ENCODE measurements around the gene DAB2IP. TPM values are rescaled to one million over a fixed set of nuclear protein-coding genes. Genes with fewer than 3 reads are reported as not detected.

DAB2IP gene
- total RNA-seq, 2 donors from 2014 or later: not detected

- Mint-ChIP-seq H3K4me1 (no peaks in the 10 kb centered on the region), H3K27ac (no peak overlapping the region), H3K36me3 (ENCODE audit: low read depth) (no peaks in the 10 kb centered on the region), H3K27me3 (peaks cover 42% of the 10 kb centered on the region), H3K4me3 (no peak overlapping the region)
- H3K9me3 ChIP-seq (ENCODE audit: control insufficient read depth, low read length, poor library complexity, severe bottlenecking): no peaks in the 10 kb centered on the region
- DNase-seq (no peak), ATAC-seq (no peak)
These were observed 65.9 kb downstream of the DAB2IP start for GRCh38 chr9:121717141-121717991.

- Mint-ChIP-seq H3K27me3 (peaks cover 44% of the 10 kb centered on the region), H3K27ac (no peak overlapping the region), H3K4me3 (no peak overlapping the region), H3K36me3 (ENCODE audit: low read depth) (no peaks in the 10 kb centered on the region), H3K4me1 (no peaks in the 10 kb centered on the region)
- no peaks in the 10 kb centered on the region for H3K9me3 ChIP-seq (ENCODE audit: control insufficient read depth, low read length, poor library complexity, severe bottlenecking)
- no peak for DNase-seq
- ATAC-seq: no peak
These were observed 66.7 kb downstream of the DAB2IP start for GRCh38 chr9:121718084-121718483.

DNA sequence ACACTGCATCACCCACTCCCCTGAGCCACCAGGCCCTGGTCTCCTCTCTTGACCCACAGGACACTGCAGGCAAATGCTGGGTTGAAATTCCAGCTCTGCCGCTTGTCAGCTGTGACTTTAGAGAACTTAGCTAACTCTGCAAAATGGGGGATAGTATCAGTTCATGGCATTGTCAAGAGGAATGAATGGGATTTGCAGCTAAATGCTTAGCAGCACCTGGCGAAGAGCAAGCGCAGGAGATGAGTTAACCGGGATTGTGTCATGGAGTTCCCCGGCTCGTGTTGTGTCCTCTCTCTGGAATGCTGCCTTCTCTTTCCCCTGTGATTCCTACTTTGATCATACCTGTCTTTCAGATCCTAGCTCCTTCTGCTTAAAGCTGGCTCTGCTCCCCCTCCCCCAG lies 67.1 kb downstream of the DAB2IP start:
- Mint-ChIP-seq H3K4me3 (no peak overlapping the region), H3K27me3 (peaks cover 46% of the 10 kb centered on the region), H3K36me3 (ENCODE audit: low read depth) (no peaks in the 10 kb centered on the region), H3K27ac (no peak overlapping the region), H3K4me1 (no peaks in the 10 kb centered on the region)
- H3K9me3 ChIP-seq (ENCODE audit: control insufficient read depth, low read length, poor library complexity, severe bottlenecking): no peaks in the 10 kb centered on the region
- no peak for DNase-seq
- ATAC-seq: no peak

- no peak for DNase-seq
- H3K4me3 Mint-ChIP-seq: no peak overlapping the region
- no peak overlapping the region for H3K27ac Mint-ChIP-seq
- peaks cover 55% of the 10 kb centered on the region for H3K27me3 Mint-ChIP-seq
- no peaks in the 10 kb centered on the region for H3K36me3 Mint-ChIP-seq (ENCODE audit: low read depth)
- peaks cover 2% of the 10 kb centered on the region for H3K4me1 Mint-ChIP-seq
- H3K9me3 ChIP-seq (ENCODE audit: control insufficient read depth, low read length, poor library complexity, severe bottlenecking): no peaks in the 10 kb centered on the region
- ATAC-seq: no peak
These were observed 69.0 kb downstream of the DAB2IP start for GRCh38 chr9:121720311-121721057.

DNA sequence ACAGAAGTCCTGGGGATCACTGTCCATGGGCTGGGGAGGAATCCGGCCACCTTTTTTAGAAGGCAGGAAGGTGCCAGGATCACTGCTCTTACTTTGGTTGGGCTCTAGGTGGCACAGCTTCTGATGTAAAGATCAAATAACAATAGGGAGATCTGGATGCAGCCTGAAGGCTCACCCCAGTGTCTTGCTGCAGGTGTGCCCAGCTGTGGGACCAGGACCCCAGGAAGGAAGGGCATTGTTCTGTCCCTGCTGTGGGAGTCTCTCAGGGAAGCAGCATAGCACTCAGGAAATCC lies 69.6 kb downstream of the DAB2IP start:
- Mint-ChIP-seq H3K27ac (no peak overlapping the region), H3K4me3 (no peak overlapping the region), H3K4me1 (peaks cover 2% of the 10 kb centered on the region), H3K36me3 (ENCODE audit: low read depth) (no peaks in the 10 kb centered on the region), H3K27me3 (peaks cover 58% of the 10 kb centered on the region)
- ATAC-seq (no peak), DNase-seq (no peak)
- H3K9me3 ChIP-seq (ENCODE audit: control insufficient read depth, low read length, poor library complexity, severe bottlenecking): no peaks in the 10 kb centered on the region

DNA sequence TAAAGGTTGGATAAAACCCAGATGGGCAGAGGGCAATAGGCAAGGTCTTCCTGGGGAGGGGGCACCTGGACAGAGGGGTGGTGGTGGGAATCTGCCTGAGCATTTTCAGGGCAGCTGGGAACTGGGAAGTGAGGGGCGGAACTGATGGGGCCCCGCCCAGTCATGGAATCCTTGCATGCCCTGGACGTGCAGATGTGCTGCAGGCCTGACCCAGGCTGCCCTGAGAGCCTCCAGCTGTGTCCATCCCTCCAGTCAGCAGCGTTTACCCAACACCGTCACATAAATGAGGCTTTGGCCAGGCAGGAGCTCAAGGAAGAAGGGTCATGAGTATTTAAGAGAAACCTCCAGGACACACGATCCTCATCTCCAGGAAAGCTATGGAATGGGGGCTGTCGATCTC lies 70.3 kb downstream of the DAB2IP start:
- ATAC-seq (no peak), DNase-seq (no peak)
- peaks cover 54% of the 10 kb centered on the region for H3K27me3 Mint-ChIP-seq
- H3K4me3 Mint-ChIP-seq: no peak overlapping the region
- no peaks in the 10 kb centered on the region for H3K36me3 Mint-ChIP-seq (ENCODE audit: low read depth)
- no peak overlapping the region for H3K27ac Mint-ChIP-seq
- peaks cover 2% of the 10 kb centered on the region for H3K4me1 Mint-ChIP-seq
- H3K9me3 ChIP-seq (ENCODE audit: control insufficient read depth, low read length, poor library complexity, severe bottlenecking): no peaks in the 10 kb centered on the region

- DNase-seq (no peak), ATAC-seq (no peak)
- peaks cover 2% of the 10 kb centered on the region for H3K4me1 Mint-ChIP-seq
- no peaks in the 10 kb centered on the region for H3K36me3 Mint-ChIP-seq (ENCODE audit: low read depth)
- H3K27ac Mint-ChIP-seq: no peak overlapping the region
- H3K9me3 ChIP-seq (ENCODE audit: control insufficient read depth, low read length, poor library complexity, severe bottlenecking): no peaks in the 10 kb centered on the region
- H3K4me3 Mint-ChIP-seq: no peak overlapping the region
- peaks cover 35% of the 10 kb centered on the region for H3K27me3 Mint-ChIP-seq
These were observed 73.8 kb downstream of the DAB2IP start for GRCh38 chr9:121725008-121725775.

- ATAC-seq: no peak
- H3K27me3 Mint-ChIP-seq: peaks cover 41% of the 10 kb centered on the region
- no peaks in the 10 kb centered on the region for H3K9me3 ChIP-seq (ENCODE audit: control insufficient read depth, low read length, poor library complexity, severe bottlenecking)
- no peak overlapping the region for H3K27ac Mint-ChIP-seq
- DNase-seq: no peak
- H3K36me3 Mint-ChIP-seq (ENCODE audit: low read depth): peaks cover 2% of the 10 kb centered on the region
- peaks cover 2% of the 10 kb centered on the region for H3K4me1 Mint-ChIP-seq
- no peak overlapping the region for H3K4me3 Mint-ChIP-seq
These were observed 76.0 kb downstream of the DAB2IP start for GRCh38 chr9:121727295-121728020.

- DNase-seq (no peak), ATAC-seq (no peak)
- H3K36me3 Mint-ChIP-seq (ENCODE audit: low read depth): peaks cover 2% of the 10 kb centered on the region
- H3K4me3 Mint-ChIP-seq: no peak overlapping the region
- H3K27ac Mint-ChIP-seq: no peak overlapping the region
- H3K27me3 Mint-ChIP-seq: peaks cover 49% of the 10 kb centered on the region
- H3K4me1 Mint-ChIP-seq: peaks cover 2% of the 10 kb centered on the region
- no peaks in the 10 kb centered on the region for H3K9me3 ChIP-seq (ENCODE audit: control insufficient read depth, low read length, poor library complexity, severe bottlenecking)
These were observed 77.5 kb downstream of the DAB2IP start for GRCh38 chr9:121728916-121729315.

GRCh38 chr9:121729769-121730562 lies 78.5 kb downstream of the DAB2IP start:
- Mint-ChIP-seq H3K27me3 (peaks cover 51% of the 10 kb centered on the region), H3K27ac (no peak overlapping the region), H3K36me3 (ENCODE audit: low read depth) (peaks cover 3% of the 10 kb centered on the region), H3K4me1 (no peaks in the 10 kb centered on the region), H3K4me3 (no peak overlapping the region)
- ATAC-seq (no peak), DNase-seq (no peak)
- H3K9me3 ChIP-seq (ENCODE audit: control insufficient read depth, low read length, poor library complexity, severe bottlenecking): no peaks in the 10 kb centered on the region

DNA sequence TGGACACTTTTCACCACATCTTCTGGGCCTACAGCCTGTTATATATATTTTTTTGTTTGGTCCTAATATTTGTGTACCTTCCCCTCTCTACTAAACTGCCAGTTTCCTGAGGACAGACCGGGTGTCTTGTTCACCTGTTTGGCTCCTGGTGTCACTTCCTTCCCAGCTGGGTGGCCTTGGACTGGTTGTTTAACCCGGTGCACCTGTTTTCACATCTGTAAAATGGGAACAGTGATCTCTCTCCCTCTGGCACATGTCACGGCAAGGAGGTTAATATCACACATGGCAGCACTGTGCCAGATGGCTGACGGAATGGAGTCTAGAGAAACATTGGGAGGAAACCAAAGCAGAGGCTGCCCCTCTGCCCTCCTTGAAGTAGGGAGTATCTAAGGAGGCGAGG lies 79.7 kb downstream of the DAB2IP start:
- no peak for DNase-seq
- H3K27ac Mint-ChIP-seq: no peak overlapping the region
- H3K9me3 ChIP-seq (ENCODE audit: control insufficient read depth, low read length, poor library complexity, severe bottlenecking): no peaks in the 10 kb centered on the region
- no peaks in the 10 kb centered on the region for H3K4me1 Mint-ChIP-seq
- ATAC-seq: no peak
- peaks cover 9% of the 10 kb centered on the region for H3K36me3 Mint-ChIP-seq (ENCODE audit: low read depth)
- H3K4me3 Mint-ChIP-seq: no peak overlapping the region
- peaks cover 54% of the 10 kb centered on the region for H3K27me3 Mint-ChIP-seq

- Mint-ChIP-seq H3K4me3 (no peak overlapping the region), H3K4me1 (peaks cover 2% of the 10 kb centered on the region), H3K36me3 (ENCODE audit: low read depth) (peaks cover 9% of the 10 kb centered on the region), H3K27me3 (peaks cover 58% of the 10 kb centered on the region), H3K27ac (no peak overlapping the region)
- ATAC-seq (no peak), DNase-seq (no peak)
- no peaks in the 10 kb centered on the region for H3K9me3 ChIP-seq (ENCODE audit: control insufficient read depth, low read length, poor library complexity, severe bottlenecking)
These were observed 80.5 kb downstream of the DAB2IP start for GRCh38 chr9:121731919-121732318.
